ENCODE results near the gene DAO.

DNA sequence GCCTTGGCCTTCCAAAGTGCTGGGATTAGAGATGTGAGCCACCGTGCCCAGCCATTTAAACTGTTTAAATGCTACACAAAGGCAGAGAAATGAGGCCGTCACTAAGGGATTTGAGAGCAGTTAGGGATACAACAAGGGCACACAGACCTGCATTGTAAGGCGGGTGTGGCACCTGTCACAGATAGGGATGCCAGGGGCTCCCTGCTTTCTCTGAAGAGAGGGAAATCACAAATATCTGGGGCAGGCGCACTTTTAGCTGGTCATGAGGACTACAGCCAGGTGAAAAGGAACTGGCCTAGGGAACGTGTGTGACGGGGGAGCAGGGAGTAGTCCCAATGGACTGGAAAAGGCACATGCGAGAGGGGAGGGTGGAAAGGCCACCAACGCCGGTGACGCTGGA, 32.2 kb upstream of the DAO start:
- TF ChIP-seq, protein P1, sequence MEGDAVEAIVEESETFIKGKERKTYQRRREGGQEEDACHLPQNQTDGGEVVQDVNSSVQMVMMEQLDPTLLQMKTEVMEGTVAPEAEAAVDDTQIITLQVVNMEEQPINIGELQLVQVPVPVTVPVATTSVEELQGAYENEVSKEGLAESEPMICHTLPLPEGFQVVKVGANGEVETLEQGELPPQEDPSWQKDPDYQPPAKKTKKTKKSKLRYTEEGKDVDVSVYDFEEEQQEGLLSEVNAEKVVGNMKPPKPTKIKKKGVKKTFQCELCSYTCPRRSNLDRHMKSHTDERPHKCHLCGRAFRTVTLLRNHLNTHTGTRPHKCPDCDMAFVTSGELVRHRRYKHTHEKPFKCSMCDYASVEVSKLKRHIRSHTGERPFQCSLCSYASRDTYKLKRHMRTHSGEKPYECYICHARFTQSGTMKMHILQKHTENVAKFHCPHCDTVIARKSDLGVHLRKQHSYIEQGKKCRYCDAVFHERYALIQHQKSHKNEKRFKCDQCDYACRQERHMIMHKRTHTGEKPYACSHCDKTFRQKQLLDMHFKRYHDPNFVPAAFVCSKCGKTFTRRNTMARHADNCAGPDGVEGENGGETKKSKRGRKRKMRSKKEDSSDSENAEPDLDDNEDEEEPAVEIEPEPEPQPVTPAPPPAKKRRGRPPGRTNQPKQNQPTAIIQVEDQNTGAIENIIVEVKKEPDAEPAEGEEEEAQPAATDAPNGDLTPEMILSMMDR (conservative IDR thresholded peaks at IDR 0.05; ENCODE audit: low read depth, low read length) = no peak
- TF ChIP-seq CEBPB (IDR thresholded peaks at IDR 0.05; ENCODE audit: low read depth, low read length) = no peak
- 0 out of 2 replicates have a peak, but pooled peaks have one; percentile 5 for TF ChIP-seq POLR2A (IDR thresholded peaks at IDR 0.05; ENCODE audit: low read depth, low read length)
- TF ChIP-seq MAZ (IDR thresholded peaks at IDR 0.05; ENCODE audit: borderline replicate concordance, low read depth, low read length) = no peak
- TF ChIP-seq BHLHE40 (IDR thresholded peaks at IDR 0.05; ENCODE audit: low read depth, low read length) = no peak
- TF ChIP-seq SMC3 (IDR thresholded peaks at IDR 0.05; ENCODE audit: low read depth, low read length) = no peak
- TF ChIP-seq, protein P2, sequence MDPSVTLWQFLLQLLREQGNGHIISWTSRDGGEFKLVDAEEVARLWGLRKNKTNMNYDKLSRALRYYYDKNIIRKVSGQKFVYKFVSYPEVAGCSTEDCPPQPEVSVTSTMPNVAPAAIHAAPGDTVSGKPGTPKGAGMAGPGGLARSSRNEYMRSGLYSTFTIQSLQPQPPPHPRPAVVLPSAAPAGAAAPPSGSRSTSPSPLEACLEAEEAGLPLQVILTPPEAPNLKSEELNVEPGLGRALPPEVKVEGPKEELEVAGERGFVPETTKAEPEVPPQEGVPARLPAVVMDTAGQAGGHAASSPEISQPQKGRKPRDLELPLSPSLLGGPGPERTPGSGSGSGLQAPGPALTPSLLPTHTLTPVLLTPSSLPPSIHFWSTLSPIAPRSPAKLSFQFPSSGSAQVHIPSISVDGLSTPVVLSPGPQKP (IDR thresholded peaks at IDR 0.05; ENCODE audit: borderline replicate concordance, low read depth, low read length) = no peak
- TF ChIP-seq, protein P3, sequence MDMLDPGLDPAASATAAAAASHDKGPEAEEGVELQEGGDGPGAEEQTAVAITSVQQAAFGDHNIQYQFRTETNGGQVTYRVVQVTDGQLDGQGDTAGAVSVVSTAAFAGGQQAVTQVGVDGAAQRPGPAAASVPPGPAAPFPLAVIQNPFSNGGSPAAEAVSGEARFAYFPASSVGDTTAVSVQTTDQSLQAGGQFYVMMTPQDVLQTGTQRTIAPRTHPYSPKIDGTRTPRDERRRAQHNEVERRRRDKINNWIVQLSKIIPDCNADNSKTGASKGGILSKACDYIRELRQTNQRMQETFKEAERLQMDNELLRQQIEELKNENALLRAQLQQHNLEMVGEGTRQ (IDR thresholded peaks at IDR 0.05; ENCODE audit: low read depth, low read length) = no peak
- TF ChIP-seq MXI1 (IDR thresholded peaks at IDR 0.05; ENCODE audit: borderline replicate concordance, low read depth, low read length) = no peak
- TF ChIP-seq RFX5 (IDR thresholded peaks at IDR 0.05; ENCODE audit: low read depth, low read length) = no peak
- TF ChIP-seq RAD21 (IDR thresholded peaks at IDR 0.05; ENCODE audit: low read length) = no peak

Measured in IMR-90 (cell line).